Stimulated activated effector memory CD8-positive, alpha-beta T cell treated with anti-CD3 and anti-CD28 coated beads, Interleukin-12 subunit alpha, Interleukin-12 subunit beta, amount 100 ng/mL, for 72 hours (primary cell): ENCODE results near the gene SLCO3A1.

Source experiments
- ATAC-seq: fragments of 150-1000 bp; cut with Tn5 transposase; 2 replicates; pipeline ENCODE4 v1.10.0; 2021
- DNase-seq, 2 donors: peaks; one replicate each; pipeline ENCODE4 v3.0.0; 2021 to 2022; ENCODE audit warnings: low spot score in 2 of 2
- H3K27ac Mint-ChIP-seq: one replicate; pipeline ENCODE4 v1.8.0; 2022; ENCODE audit warnings: mild to moderate bottlenecking, mixed read lengths
- H3K36me3 Mint-ChIP-seq: one replicate; pipeline ENCODE4 v1.8.0; 2022; ENCODE audit warnings: mild to moderate bottlenecking, mixed read lengths
- H3K4me1 Mint-ChIP-seq: one replicate; pipeline ENCODE4 v1.8.0; 2022; ENCODE audit warnings: mixed read lengths
- H3K4me3 Mint-ChIP-seq: one replicate; pipeline ENCODE4 v1.8.0; 2022; ENCODE audit warnings: mild to moderate bottlenecking, mixed read lengths
- H3K9me3 Mint-ChIP-seq: one replicate; pipeline ENCODE4 v1.8.0; 2022; ENCODE audit warnings: mixed read lengths

The SLCO3A1 gene

GRCh38 chr15:92122259-92122658 lies 268.8 kb downstream of the SLCO3A1 start:
- Mint-ChIP-seq H3K9me3 (peaks cover 6% of the 10 kb centered on the region), H3K4me1 (peaks cover 14% of the 10 kb centered on the region), H3K27ac (peak overlapping the region; percentile 77), H3K4me3 (no peak overlapping the region), H3K36me3 (peaks cover 15% of the 10 kb centered on the region)
- ATAC-seq (peak; percentile 71), DNase-seq (no peak)

DNA sequence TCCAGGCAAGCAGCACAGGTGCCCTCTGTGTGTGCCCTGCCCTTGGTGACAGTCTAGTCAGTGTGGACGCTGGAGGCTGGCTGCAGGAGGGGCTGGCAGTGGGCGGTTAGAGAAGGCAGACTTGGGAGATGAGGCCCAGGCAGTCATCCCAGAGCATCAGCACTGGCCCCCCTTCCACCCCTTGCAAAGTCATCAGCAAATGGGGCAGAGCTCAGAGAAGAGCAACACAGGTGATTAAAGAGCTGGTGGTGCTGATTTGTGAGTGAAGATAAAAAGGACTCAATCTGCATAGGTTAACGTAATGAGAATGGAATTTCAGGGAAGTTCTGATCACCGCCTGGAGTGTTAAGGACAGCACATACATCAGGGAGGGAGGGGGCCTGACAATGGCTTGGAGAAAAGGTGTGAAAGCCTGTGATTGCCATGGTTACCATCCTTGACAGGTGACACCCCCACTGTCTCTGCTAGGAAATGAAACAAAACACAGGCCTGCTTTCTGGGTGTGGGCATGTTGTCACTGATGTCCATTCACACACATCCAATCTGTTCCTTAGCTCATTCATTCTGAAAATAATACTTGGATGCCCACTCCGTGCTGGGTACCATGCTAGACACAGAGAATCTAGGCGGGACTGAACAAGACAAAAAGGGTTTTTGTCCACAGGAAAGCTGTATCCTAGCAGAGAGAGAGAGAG lies 270.6 kb downstream of the SLCO3A1 start:
- ATAC-seq: no peak
- H3K36me3 Mint-ChIP-seq: peaks cover 22% of the 10 kb centered on the region
- peaks cover 14% of the 10 kb centered on the region for H3K4me1 Mint-ChIP-seq
- no peak for DNase-seq
- no peak overlapping the region for H3K27ac Mint-ChIP-seq
- no peak overlapping the region for H3K4me3 Mint-ChIP-seq
- peaks cover 6% of the 10 kb centered on the region for H3K9me3 Mint-ChIP-seq

GRCh38 chr15:92124657-92125010 lies 271.1 kb downstream of the SLCO3A1 start:
- peaks cover 14% of the 10 kb centered on the region for H3K4me1 Mint-ChIP-seq
- H3K36me3 Mint-ChIP-seq: peaks cover 22% of the 10 kb centered on the region
- DNase-seq: no peak
- H3K9me3 Mint-ChIP-seq: peaks cover 6% of the 10 kb centered on the region
- ATAC-seq: no peak
- H3K4me3 Mint-ChIP-seq: no peak overlapping the region
- no peak overlapping the region for H3K27ac Mint-ChIP-seq

GRCh38 chr15:92128788-92129187 lies 275.3 kb downstream of the SLCO3A1 start:
- peaks cover 22% of the 10 kb centered on the region for H3K36me3 Mint-ChIP-seq
- H3K9me3 Mint-ChIP-seq: no peaks in the 10 kb centered on the region
- ATAC-seq (no peak), DNase-seq (no peak)
- no peak overlapping the region for H3K27ac Mint-ChIP-seq
- no peaks in the 10 kb centered on the region for H3K4me1 Mint-ChIP-seq
- H3K4me3 Mint-ChIP-seq: no peak overlapping the region

- no peaks in the 10 kb centered on the region for H3K9me3 Mint-ChIP-seq
- no peak for ATAC-seq
- H3K27ac Mint-ChIP-seq: no peak overlapping the region
- DNase-seq: no peak
- no peaks in the 10 kb centered on the region for H3K4me1 Mint-ChIP-seq
- no peak overlapping the region for H3K4me3 Mint-ChIP-seq
- peaks cover 22% of the 10 kb centered on the region for H3K36me3 Mint-ChIP-seq
These were observed 276.7 kb downstream of the SLCO3A1 start for GRCh38 chr15:92130244-92130643.

- ATAC-seq (no peak), DNase-seq (no peak)
- no peak overlapping the region for H3K27ac Mint-ChIP-seq
- H3K4me1 Mint-ChIP-seq: no peaks in the 10 kb centered on the region
- peaks cover 22% of the 10 kb centered on the region for H3K36me3 Mint-ChIP-seq
- no peaks in the 10 kb centered on the region for H3K9me3 Mint-ChIP-seq
- no peak overlapping the region for H3K4me3 Mint-ChIP-seq
These were observed 277.4 kb downstream of the SLCO3A1 start for GRCh38 chr15:92130906-92131305.

- Mint-ChIP-seq H3K4me1 (no peaks in the 10 kb centered on the region), H3K9me3 (no peaks in the 10 kb centered on the region), H3K36me3 (peaks cover 11% of the 10 kb centered on the region), H3K27ac (no peak overlapping the region), H3K4me3 (no peak overlapping the region)
- no peak for ATAC-seq
- no peak for DNase-seq
These were observed 279.7 kb downstream of the SLCO3A1 start for GRCh38 chr15:92132982-92133755.

DNA sequence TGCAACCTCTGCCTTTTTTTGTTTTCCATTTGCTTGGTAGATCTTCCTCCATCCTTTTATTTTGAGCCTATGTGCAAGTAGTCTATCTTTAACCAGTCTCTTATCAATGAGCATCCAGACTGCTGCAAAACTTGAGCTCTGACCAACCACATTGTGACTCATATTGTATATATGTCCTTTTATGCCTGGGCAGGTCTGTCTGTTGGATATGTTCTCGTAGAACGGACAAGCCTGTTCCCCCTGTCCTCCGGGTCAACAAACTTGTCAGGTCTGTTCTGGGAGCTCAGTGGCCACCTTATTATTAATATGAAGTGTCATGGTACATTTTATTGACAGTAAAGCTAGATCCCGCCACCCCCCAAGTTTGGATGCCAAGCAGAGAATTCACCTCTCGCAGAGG lies 287.3 kb downstream of the SLCO3A1 start:
- no peaks in the 10 kb centered on the region for H3K36me3 Mint-ChIP-seq
- H3K4me1 Mint-ChIP-seq: no peaks in the 10 kb centered on the region
- ATAC-seq: no peak
- no peak overlapping the region for H3K27ac Mint-ChIP-seq
- H3K4me3 Mint-ChIP-seq: no peak overlapping the region
- no peak for DNase-seq
- H3K9me3 Mint-ChIP-seq: no peaks in the 10 kb centered on the region

GRCh38 chr15:92141607-92142006 lies 288.1 kb downstream of the SLCO3A1 start:
- Mint-ChIP-seq H3K36me3 (no peaks in the 10 kb centered on the region), H3K27ac (no peak overlapping the region), H3K4me1 (no peaks in the 10 kb centered on the region), H3K9me3 (no peaks in the 10 kb centered on the region), H3K4me3 (no peak overlapping the region)
- DNase-seq: no peak
- ATAC-seq: no peak

DNA sequence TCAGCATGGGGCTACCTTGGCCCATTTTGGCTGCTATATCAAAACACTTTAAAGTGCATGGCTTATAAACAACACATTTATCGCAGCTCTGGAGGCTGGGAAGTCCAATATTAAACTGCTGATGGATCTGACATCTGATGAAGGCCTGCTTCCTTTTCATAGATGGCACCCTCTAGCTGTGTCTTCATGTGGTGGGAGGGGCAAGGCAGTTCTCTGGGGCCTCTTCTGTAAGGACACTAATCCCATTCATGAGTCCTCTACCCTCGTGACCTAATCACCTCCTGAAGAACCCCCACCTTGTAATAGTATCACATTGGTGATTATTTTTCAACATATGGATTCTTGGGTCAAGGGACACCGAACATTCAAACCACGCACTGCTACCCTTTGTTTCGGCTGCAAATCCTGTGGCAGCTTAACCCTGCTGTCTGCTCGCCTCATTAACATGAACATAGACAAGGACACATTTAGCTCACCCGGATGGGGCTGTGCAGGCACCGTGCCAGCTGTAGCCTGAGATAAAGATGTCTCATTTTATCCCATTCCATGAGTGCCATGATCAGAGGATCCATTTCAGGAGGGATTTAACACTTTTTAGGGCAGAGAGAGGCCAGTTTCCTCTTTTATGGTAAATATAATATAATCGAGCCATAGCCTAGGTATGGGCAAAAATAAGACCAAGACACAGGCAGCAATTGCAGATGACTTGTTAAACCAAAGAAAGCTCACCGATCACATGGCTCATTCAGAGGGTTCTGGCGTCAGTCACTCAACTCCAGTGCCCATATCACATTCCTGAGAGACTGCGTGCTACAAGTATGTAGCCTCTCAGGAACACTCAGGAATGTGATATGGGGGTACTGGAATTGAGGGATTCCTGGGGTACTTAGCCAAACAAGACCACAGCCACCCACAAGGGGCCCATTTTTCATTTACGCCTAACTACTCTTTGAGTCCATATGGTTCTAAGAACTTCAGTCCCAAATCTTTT lies 289.0 kb downstream of the SLCO3A1 start:
- no peaks in the 10 kb centered on the region for H3K4me1 Mint-ChIP-seq
- no peaks in the 10 kb centered on the region for H3K9me3 Mint-ChIP-seq
- H3K27ac Mint-ChIP-seq: no peak overlapping the region
- no peak for ATAC-seq
- peaks cover 3% of the 10 kb centered on the region for H3K36me3 Mint-ChIP-seq
- H3K4me3 Mint-ChIP-seq: no peak overlapping the region
- no peak for DNase-seq

DNA sequence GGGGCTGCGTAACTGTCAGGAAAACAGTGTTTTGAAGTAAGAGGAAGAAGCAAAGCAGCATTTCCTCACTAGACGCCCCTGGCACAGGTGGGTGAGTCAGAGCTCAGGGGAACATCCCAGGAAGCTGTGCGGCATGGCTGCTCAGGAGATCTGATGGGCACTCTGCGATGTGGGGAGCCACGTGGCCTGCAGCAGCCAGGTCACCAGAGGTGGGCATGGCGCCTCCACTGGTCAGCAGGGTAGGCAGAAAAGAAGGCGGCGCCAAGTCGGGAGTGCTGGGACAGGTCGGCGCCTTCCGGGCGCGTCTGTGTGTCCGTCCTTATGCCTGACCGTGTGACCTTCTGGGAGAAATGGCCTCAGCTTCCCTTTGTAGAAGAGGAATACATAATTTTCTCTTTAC lies 290.3 kb downstream of the SLCO3A1 start:
- H3K4me3 Mint-ChIP-seq: no peak overlapping the region
- no peaks in the 10 kb centered on the region for H3K9me3 Mint-ChIP-seq
- peak overlapping the region; percentile 37 for H3K27ac Mint-ChIP-seq
- H3K4me1 Mint-ChIP-seq: no peaks in the 10 kb centered on the region
- H3K36me3 Mint-ChIP-seq: peaks cover 10% of the 10 kb centered on the region
- ATAC-seq (no peak), DNase-seq (no peak)

DNA sequence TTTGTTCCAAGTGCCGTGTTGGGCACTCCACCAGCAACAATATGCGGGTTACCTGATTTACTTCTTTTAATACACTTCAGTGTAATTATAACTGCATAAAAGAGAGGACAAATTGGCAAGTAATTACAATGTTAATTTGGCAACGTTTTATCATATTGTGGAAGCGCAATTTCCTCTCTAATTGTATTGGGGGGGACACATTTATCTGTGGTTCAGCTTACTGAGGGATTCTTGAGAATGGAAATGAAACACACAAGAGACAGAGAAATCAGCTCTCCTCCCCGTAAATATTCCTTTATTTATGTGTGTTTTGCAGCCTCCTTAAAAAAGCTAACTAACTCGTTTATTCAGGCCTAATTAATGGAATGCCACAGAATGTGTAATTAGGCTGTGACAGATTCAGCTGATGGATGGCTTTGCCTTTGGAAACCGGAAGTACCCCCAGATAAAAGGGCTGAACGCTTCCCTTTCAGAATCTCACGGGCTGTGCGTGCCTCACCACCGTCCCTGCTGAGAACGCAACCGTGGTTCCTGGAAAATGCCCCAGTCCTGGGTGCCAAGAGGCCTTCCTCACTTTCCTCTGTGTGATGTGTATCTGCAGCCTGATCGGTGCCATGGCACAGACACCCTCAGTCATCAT lies 293.1 kb downstream of the SLCO3A1 start:
- peak overlapping the region; percentile 2 for H3K27ac Mint-ChIP-seq
- no peak for ATAC-seq

GRCh38 chr15:92149029-92149428 lies 295.5 kb downstream of the SLCO3A1 start:
- H3K27ac Mint-ChIP-seq: no peak overlapping the region
- peaks cover 27% of the 10 kb centered on the region for H3K36me3 Mint-ChIP-seq
- no peak for DNase-seq
- no peak for ATAC-seq
- H3K9me3 Mint-ChIP-seq: no peaks in the 10 kb centered on the region
- no peak overlapping the region for H3K4me3 Mint-ChIP-seq
- H3K4me1 Mint-ChIP-seq: no peaks in the 10 kb centered on the region

More for the DNA sequence above, 293.1 kb downstream of the SLCO3A1 start:
- peaks cover 23% of the 10 kb centered on the region for H3K36me3 Mint-ChIP-seq
- H3K4me3 Mint-ChIP-seq: no peak overlapping the region
- H3K9me3 Mint-ChIP-seq: no peaks in the 10 kb centered on the region
- DNase-seq: no peak
- no peaks in the 10 kb centered on the region for H3K4me1 Mint-ChIP-seq

DNA sequence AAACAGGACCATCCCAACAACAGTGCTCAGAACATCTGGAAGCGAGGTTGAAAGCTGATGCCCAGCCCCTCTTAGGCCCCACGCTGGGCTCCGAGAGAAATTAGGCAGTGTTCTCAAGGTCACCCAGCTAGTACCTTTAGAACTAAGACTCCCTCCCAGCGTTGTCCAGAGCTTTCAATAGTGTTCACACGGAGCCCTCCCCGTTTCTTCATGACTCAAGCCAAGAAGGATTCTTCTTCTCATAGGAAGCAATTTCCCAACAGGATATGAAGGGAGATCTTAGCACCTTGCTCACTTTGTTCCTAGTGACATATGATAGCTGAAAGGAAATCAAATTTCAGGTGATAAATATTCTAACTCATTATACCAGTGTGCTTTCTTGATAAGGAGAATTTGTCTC lies 296.0 kb downstream of the SLCO3A1 start:
- Mint-ChIP-seq H3K9me3 (no peaks in the 10 kb centered on the region), H3K4me3 (no peak overlapping the region), H3K27ac (no peak overlapping the region), H3K4me1 (no peaks in the 10 kb centered on the region), H3K36me3 (peaks cover 28% of the 10 kb centered on the region)
- ATAC-seq (no peak), DNase-seq (no peak)

DNA sequence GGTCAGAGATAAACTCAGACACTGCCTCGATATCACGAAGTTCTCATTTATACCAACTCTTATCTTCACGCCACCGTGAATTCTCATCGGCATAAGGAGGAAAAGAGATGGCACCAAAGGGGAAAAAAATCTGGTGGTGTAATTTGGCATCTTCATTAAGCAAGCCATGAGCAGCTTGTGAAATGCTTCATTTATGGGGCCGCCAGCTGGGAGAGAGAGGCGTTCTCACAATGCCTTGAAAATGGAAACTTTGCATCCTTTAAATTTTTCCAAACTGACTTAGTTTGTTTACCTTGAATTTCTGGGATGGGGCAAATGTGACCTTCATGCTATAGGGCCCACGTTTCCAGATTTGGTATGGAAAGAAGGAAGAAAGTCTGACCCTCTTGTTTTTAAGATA lies 297.7 kb downstream of the SLCO3A1 start:
- H3K9me3 Mint-ChIP-seq: no peaks in the 10 kb centered on the region

More for the DNA sequence above, 297.7 kb downstream of the SLCO3A1 start:
- ATAC-seq (no peak), DNase-seq (no peak)
- H3K4me1 Mint-ChIP-seq: no peaks in the 10 kb centered on the region
- H3K36me3 Mint-ChIP-seq: peaks cover 28% of the 10 kb centered on the region
- no peak overlapping the region for H3K4me3 Mint-ChIP-seq
- no peak overlapping the region for H3K27ac Mint-ChIP-seq
